Activated T-cell treated with anti-CD3 and anti-CD28 coated beads, Interleukin-2, amount 50 U/mL, for 24 hours (primary cell): Measurements from ENCODE around the gene TULP4.

ENCODE experiments used
- DNase-seq: peaks from one replicate; pipeline ENCODE4 v3.0.0-alpha.2; 2020
- H3K27ac Mint-ChIP-seq: 2 replicates; pipeline ENCODE4 v1.8.0; 2020; ENCODE audit warnings: mild to moderate bottlenecking, mixed read lengths
- H3K27me3 Mint-ChIP-seq: 2 replicates; pipeline ENCODE4 v1.8.0; 2020; ENCODE audit warnings: mixed read lengths
- H3K36me3 Mint-ChIP-seq: 2 replicates; pipeline ENCODE4 v1.8.0; 2020; ENCODE audit warnings: low read depth, mixed read lengths
- H3K4me1 Mint-ChIP-seq: 2 replicates; pipeline ENCODE4 v1.8.0; 2020; ENCODE audit warnings: low read depth, mixed read lengths
- H3K4me3 Mint-ChIP-seq: 2 replicates; pipeline ENCODE4 v1.8.0; 2020; ENCODE audit warnings: mild to moderate bottlenecking, moderate library complexity, mixed read lengths
- H3K9me3 Mint-ChIP-seq: 2 replicates; pipeline ENCODE4 v1.8.0; 2020; ENCODE audit warnings: mixed read lengths

TULP4 gene

GRCh38 chr6:158413814-158414565 is 101.7 kb downstream of the TULP4 start:
- Mint-ChIP-seq H3K27me3 (no peaks in the 10 kb centered on the region), H3K9me3 (no peaks in the 10 kb centered on the region), H3K4me1 (peaks cover 5% of the 10 kb centered on the region), H3K36me3 (peaks cover 43% of the 10 kb centered on the region), H3K27ac (no peak overlapping the region), H3K4me3 (no peak overlapping the region)
- no peak for DNase-seq

- H3K4me3 Mint-ChIP-seq: no peak overlapping the region
- H3K9me3 Mint-ChIP-seq: no peaks in the 10 kb centered on the region
- no peak for DNase-seq
- H3K4me1 Mint-ChIP-seq: no peaks in the 10 kb centered on the region
- peaks cover 50% of the 10 kb centered on the region for H3K36me3 Mint-ChIP-seq
- H3K27me3 Mint-ChIP-seq: no peaks in the 10 kb centered on the region
- no peak overlapping the region for H3K27ac Mint-ChIP-seq
Measured at GRCh38 chr6:158414851-158415262, 102.6 kb downstream of the TULP4 start.

- no peak overlapping the region for H3K27ac Mint-ChIP-seq
- DNase-seq: no peak
- no peaks in the 10 kb centered on the region for H3K27me3 Mint-ChIP-seq
- no peaks in the 10 kb centered on the region for H3K9me3 Mint-ChIP-seq
- no peaks in the 10 kb centered on the region for H3K4me1 Mint-ChIP-seq
- H3K36me3 Mint-ChIP-seq: peaks cover 53% of the 10 kb centered on the region
- no peak overlapping the region for H3K4me3 Mint-ChIP-seq
Measured at GRCh38 chr6:158415666-158416065, 103.4 kb downstream of the TULP4 start.

GRCh38 chr6:158416883-158417759 is 104.9 kb downstream of the TULP4 start:
- Mint-ChIP-seq H3K9me3 (no peaks in the 10 kb centered on the region), H3K4me1 (no peaks in the 10 kb centered on the region), H3K27ac (no peak overlapping the region), H3K4me3 (no peak overlapping the region), H3K27me3 (no peaks in the 10 kb centered on the region), H3K36me3 (peaks cover 57% of the 10 kb centered on the region)
- DNase-seq: no peak

- H3K27me3 Mint-ChIP-seq: no peaks in the 10 kb centered on the region
- no peak overlapping the region for H3K27ac Mint-ChIP-seq
- DNase-seq: no peak
- peaks cover 55% of the 10 kb centered on the region for H3K36me3 Mint-ChIP-seq
- H3K9me3 Mint-ChIP-seq: no peaks in the 10 kb centered on the region
- no peak overlapping the region for H3K4me3 Mint-ChIP-seq
- H3K4me1 Mint-ChIP-seq: no peaks in the 10 kb centered on the region
Measured at GRCh38 chr6:158417760-158418098, 105.5 kb downstream of the TULP4 start.

GRCh38 chr6:158418501-158418900 is 106.2 kb downstream of the TULP4 start:
- Mint-ChIP-seq H3K4me1 (no peaks in the 10 kb centered on the region), H3K4me3 (no peak overlapping the region), H3K9me3 (peaks cover 4% of the 10 kb centered on the region), H3K27ac (no peak overlapping the region), H3K27me3 (no peaks in the 10 kb centered on the region), H3K36me3 (peaks cover 51% of the 10 kb centered on the region)
- no peak for DNase-seq

GRCh38 chr6:158419339-158419909 is 107.2 kb downstream of the TULP4 start:
- H3K4me3 Mint-ChIP-seq: no peak overlapping the region
- peaks cover 47% of the 10 kb centered on the region for H3K36me3 Mint-ChIP-seq
- DNase-seq: no peak
- H3K27ac Mint-ChIP-seq: no peak overlapping the region
- H3K9me3 Mint-ChIP-seq: peaks cover 4% of the 10 kb centered on the region
- no peaks in the 10 kb centered on the region for H3K4me1 Mint-ChIP-seq
- H3K27me3 Mint-ChIP-seq: no peaks in the 10 kb centered on the region

- Mint-ChIP-seq H3K4me3 (no peak overlapping the region), H3K27me3 (no peaks in the 10 kb centered on the region), H3K36me3 (peaks cover 40% of the 10 kb centered on the region), H3K27ac (no peak overlapping the region), H3K9me3 (peaks cover 4% of the 10 kb centered on the region), H3K4me1 (no peaks in the 10 kb centered on the region)
- no peak for DNase-seq
Measured at GRCh38 chr6:158421381-158421780, 109.1 kb downstream of the TULP4 start.

GRCh38 chr6:158422629-158423238 is 110.5 kb downstream of the TULP4 start:
- H3K4me1 Mint-ChIP-seq: no peaks in the 10 kb centered on the region
- no peaks in the 10 kb centered on the region for H3K27me3 Mint-ChIP-seq
- H3K36me3 Mint-ChIP-seq: peaks cover 29% of the 10 kb centered on the region
- no peak overlapping the region for H3K27ac Mint-ChIP-seq
- DNase-seq: no peak
- peaks cover 4% of the 10 kb centered on the region for H3K9me3 Mint-ChIP-seq
- no peak overlapping the region for H3K4me3 Mint-ChIP-seq

GRCh38 chr6:158431036-158431435 is 118.8 kb downstream of the TULP4 start:
- Mint-ChIP-seq H3K4me1 (no peaks in the 10 kb centered on the region), H3K4me3 (no peak overlapping the region), H3K27me3 (no peaks in the 10 kb centered on the region), H3K36me3 (peaks cover 30% of the 10 kb centered on the region), H3K27ac (no peak overlapping the region), H3K9me3 (no peaks in the 10 kb centered on the region)
- DNase-seq: no peak

- Mint-ChIP-seq H3K27me3 (no peaks in the 10 kb centered on the region), H3K36me3 (peaks cover 29% of the 10 kb centered on the region), H3K27ac (no peak overlapping the region), H3K9me3 (no peaks in the 10 kb centered on the region), H3K4me1 (no peaks in the 10 kb centered on the region), H3K4me3 (no peak overlapping the region)
- DNase-seq: no peak
Measured at GRCh38 chr6:158431560-158431959, 119.3 kb downstream of the TULP4 start.

GRCh38 chr6:158437571-158437970 is 125.3 kb downstream of the TULP4 start:
- Mint-ChIP-seq H3K9me3 (no peaks in the 10 kb centered on the region), H3K4me1 (no peaks in the 10 kb centered on the region), H3K4me3 (no peak overlapping the region), H3K36me3 (peaks cover 15% of the 10 kb centered on the region), H3K27me3 (no peaks in the 10 kb centered on the region), H3K27ac (no peak overlapping the region)
- DNase-seq: no peak

GRCh38 chr6:158438226-158438625 is 126.0 kb downstream of the TULP4 start:
- no peak overlapping the region for H3K4me3 Mint-ChIP-seq
- H3K4me1 Mint-ChIP-seq: no peaks in the 10 kb centered on the region
- H3K36me3 Mint-ChIP-seq: peaks cover 20% of the 10 kb centered on the region
- no peaks in the 10 kb centered on the region for H3K27me3 Mint-ChIP-seq
- DNase-seq: no peak
- H3K27ac Mint-ChIP-seq: no peak overlapping the region
- no peaks in the 10 kb centered on the region for H3K9me3 Mint-ChIP-seq

- H3K36me3 Mint-ChIP-seq: peaks cover 21% of the 10 kb centered on the region
- H3K27ac Mint-ChIP-seq: no peak overlapping the region
- no peak overlapping the region for H3K4me3 Mint-ChIP-seq
- DNase-seq: no peak
- H3K4me1 Mint-ChIP-seq: no peaks in the 10 kb centered on the region
- H3K9me3 Mint-ChIP-seq: no peaks in the 10 kb centered on the region
- H3K27me3 Mint-ChIP-seq: no peaks in the 10 kb centered on the region
Measured at GRCh38 chr6:158439255-158439654, 127.0 kb downstream of the TULP4 start.
